Adipocyte (in vitro differentiated cells): ENCODE results near the gene KNOP1.

Experiments used
- DNase-seq: peaks from one replicate; pipeline ENCODE4 v3.0.0-alpha.2; 2015; ENCODE audit warnings: low read depth
- H3K27me3 ChIP-seq: replicated peaks from 2 replicates; pipeline ENCODE4 v1.7.0; 2013; ENCODE audit warnings: mild to moderate bottlenecking, low read length, moderate library complexity; ENCODE audit not compliant: control insufficient read depth, insufficient read depth
- H3K36me3 ChIP-seq: 2 replicates; pipeline ENCODE4 v1.7.0; 2013; ENCODE audit warnings: low read length, mild to moderate bottlenecking, moderate library complexity; ENCODE audit not compliant: control insufficient read depth, insufficient read depth, severe bottlenecking
- H3K4me1 ChIP-seq: 2 replicates; pipeline ENCODE4 v1.7.0; 2013; ENCODE audit warnings: mild to moderate bottlenecking, low read length, moderate library complexity; ENCODE audit not compliant: control insufficient read depth, insufficient read depth
- H3K4me3 ChIP-seq: 2 replicates; pipeline ENCODE4 v1.7.0; 2013; ENCODE audit warnings: mild to moderate bottlenecking, low read length, moderate library complexity
- H3K9ac ChIP-seq: 2 replicates; pipeline ENCODE4 v1.7.0; 2013; ENCODE audit warnings: mild to moderate bottlenecking, low read length, moderate library complexity
- H3K9me3 ChIP-seq: 2 replicates; pipeline ENCODE4 v1.7.0; 2013; ENCODE audit warnings: mild to moderate bottlenecking, low read length, moderate library complexity; ENCODE audit not compliant: control insufficient read depth

KNOP1 gene

GRCh38 chr16:19712418-19713058 lies 5.5 kb downstream of the KNOP1 start:
- H3K36me3 ChIP-seq, result peaks cover 37% of the 10 kb centered on the region
- H3K9ac ChIP-seq, result no peak overlapping the region
- DNase-seq, result no peak
- H3K27me3 ChIP-seq, result no peaks in the 10 kb centered on the region
- peaks cover 7% of the 10 kb centered on the region for H3K4me1 ChIP-seq
- no peaks in the 10 kb centered on the region for H3K9me3 ChIP-seq
- H3K4me3 ChIP-seq, result no peak overlapping the region

- peaks cover 39% of the 10 kb centered on the region for H3K36me3 ChIP-seq
- no peaks in the 10 kb centered on the region for H3K9me3 ChIP-seq
- no peak for DNase-seq
- H3K4me3 ChIP-seq, result no peak overlapping the region
- H3K4me1 ChIP-seq, result no peaks in the 10 kb centered on the region
- no peak overlapping the region for H3K9ac ChIP-seq
- H3K27me3 ChIP-seq, result no peaks in the 10 kb centered on the region
Measured at GRCh38 chr16:19711643-19712042, 6.4 kb downstream of the KNOP1 start.

- no peak overlapping the region for H3K9ac ChIP-seq
- no peaks in the 10 kb centered on the region for H3K4me1 ChIP-seq
- H3K27me3 ChIP-seq, result no peaks in the 10 kb centered on the region
- H3K9me3 ChIP-seq, result no peaks in the 10 kb centered on the region
- DNase-seq, result no peak
- H3K4me3 ChIP-seq, result no peak overlapping the region
- peaks cover 44% of the 10 kb centered on the region for H3K36me3 ChIP-seq
Measured at GRCh38 chr16:19710991-19711545, 7.0 kb downstream of the KNOP1 start.

GRCh38 chr16:19710191-19710908 lies 7.7 kb downstream of the KNOP1 start:
- H3K4me1 ChIP-seq, result peaks cover under 1% of the 10 kb centered on the region
- no peak overlapping the region for H3K4me3 ChIP-seq
- H3K9ac ChIP-seq, result no peak overlapping the region
- H3K27me3 ChIP-seq, result no peaks in the 10 kb centered on the region
- no peak for DNase-seq
- H3K9me3 ChIP-seq, result no peaks in the 10 kb centered on the region
- H3K36me3 ChIP-seq, result peaks cover 45% of the 10 kb centered on the region

- peaks cover 9% of the 10 kb centered on the region for H3K4me1 ChIP-seq
- peaks cover 51% of the 10 kb centered on the region for H3K36me3 ChIP-seq
- DNase-seq, result no peak
- no peak overlapping the region for H3K9ac ChIP-seq
- no peaks in the 10 kb centered on the region for H3K9me3 ChIP-seq
- no peak overlapping the region for H3K4me3 ChIP-seq
- H3K27me3 ChIP-seq, result no peaks in the 10 kb centered on the region
Measured at GRCh38 chr16:19709381-19710136, 8.5 kb downstream of the KNOP1 start.

- H3K4me3 ChIP-seq, result no peak overlapping the region
- H3K4me1 ChIP-seq, result peaks cover 19% of the 10 kb centered on the region
- no peaks in the 10 kb centered on the region for H3K9me3 ChIP-seq
- H3K36me3 ChIP-seq, result peaks cover 45% of the 10 kb centered on the region
- no peak overlapping the region for H3K9ac ChIP-seq
- H3K27me3 ChIP-seq, result no peaks in the 10 kb centered on the region
- no peak for DNase-seq
Measured at GRCh38 chr16:19708296-19709205, 9.5 kb downstream of the KNOP1 start.

GRCh38 chr16:19707569-19708295 lies 10.3 kb downstream of the KNOP1 start:
- Histone ChIP-seq H3K27me3 (no peaks in the 10 kb centered on the region), H3K4me3 (no peak overlapping the region), H3K36me3 (peaks cover 41% of the 10 kb centered on the region), H3K4me1 (peaks cover 23% of the 10 kb centered on the region), H3K9me3 (no peaks in the 10 kb centered on the region), H3K9ac (no peak overlapping the region)
- DNase-seq, result no peak

GRCh38 chr16:19706846-19707245 lies 11.2 kb downstream of the KNOP1 start:
- Histone ChIP-seq H3K9me3 (no peaks in the 10 kb centered on the region), H3K36me3 (peaks cover 43% of the 10 kb centered on the region), H3K9ac (no peak overlapping the region), H3K27me3 (no peaks in the 10 kb centered on the region), H3K4me1 (peaks cover 23% of the 10 kb centered on the region), H3K4me3 (no peak overlapping the region)
- DNase-seq, result no peak

- H3K9me3 ChIP-seq, result no peaks in the 10 kb centered on the region
- no peak overlapping the region for H3K9ac ChIP-seq
- no peak for DNase-seq
- peaks cover 28% of the 10 kb centered on the region for H3K4me1 ChIP-seq
- H3K4me3 ChIP-seq, result no peak overlapping the region
- peaks cover 43% of the 10 kb centered on the region for H3K36me3 ChIP-seq
- H3K27me3 ChIP-seq, result no peaks in the 10 kb centered on the region
Measured at GRCh38 chr16:19705843-19706242, 12.2 kb downstream of the KNOP1 start.

GRCh38 chr16:19705146-19705501 lies 12.9 kb downstream of the KNOP1 start:
- Histone ChIP-seq H3K27me3 (no peaks in the 10 kb centered on the region), H3K9me3 (no peaks in the 10 kb centered on the region), H3K9ac (peak overlapping the region; percentile 37), H3K36me3 (peaks cover 39% of the 10 kb centered on the region), H3K4me1 (peaks cover 36% of the 10 kb centered on the region), H3K4me3 (no peak overlapping the region)
- DNase-seq, result no peak
